GM19099 (cell line): ENCODE results near the gene RNF168.

ENCODE experiments used
- POLR2A ChIP-seq: IDR thresholded peaks from 3 replicates; pipeline ENCODE4 v1.6.1; 2011; ENCODE audit warnings: low read depth; ENCODE audit not compliant: insufficient read length; ENCODE audit errors: extremely low read depth

Gene RNF168

GRCh38 chr3:196428041-196428440, 75.5 kb downstream of the RNF168 start:
- no peak for TF ChIP-seq POLR2A

- no peak for TF ChIP-seq POLR2A
Measured at GRCh38 chr3:196423044-196423781, 80.4 kb downstream of the RNF168 start.

GRCh38 chr3:196419386-196419785, 84.2 kb downstream of the RNF168 start:
- no peak for TF ChIP-seq POLR2A
